ENCODE data around the gene CDKN2C.
"Not testable (repeated sequence)": the region's sequence is repeated elsewhere in the genome, so short reads cannot be mapped to it uniquely, and the experiment has no call there.

CDKN2C gene

GRCh38 chr1:50969611-50970508, at the start of gene CDKN2C:
CDKN2C (plus strand) TSS chr1:50970245; CDS start chr1:50970369, 124 bp downstream.
- intact Hi-C loops (cut with DNase I), result no loop called here
- DNase-seq, result peak; percentile 46 to 87 (median 74)

- intact Hi-C loops (cut with DNase I), result no loop called here
- DNase-seq, result no peak
These were observed 49.6 kb upstream of the CDKN2C start for GRCh38 chr1:50920409-50920808.

- intact Hi-C loops (cut with DNase I), result no loop called here
- no peak for DNase-seq
These were observed 49.0 kb upstream of the CDKN2C start for GRCh38 chr1:50921029-50921428.

- intact Hi-C loops (cut with DNase I), result no loop called here
- DNase-seq, result no peak
These were observed 46.5 kb upstream of the CDKN2C start for GRCh38 chr1:50923564-50923963.

DNA sequence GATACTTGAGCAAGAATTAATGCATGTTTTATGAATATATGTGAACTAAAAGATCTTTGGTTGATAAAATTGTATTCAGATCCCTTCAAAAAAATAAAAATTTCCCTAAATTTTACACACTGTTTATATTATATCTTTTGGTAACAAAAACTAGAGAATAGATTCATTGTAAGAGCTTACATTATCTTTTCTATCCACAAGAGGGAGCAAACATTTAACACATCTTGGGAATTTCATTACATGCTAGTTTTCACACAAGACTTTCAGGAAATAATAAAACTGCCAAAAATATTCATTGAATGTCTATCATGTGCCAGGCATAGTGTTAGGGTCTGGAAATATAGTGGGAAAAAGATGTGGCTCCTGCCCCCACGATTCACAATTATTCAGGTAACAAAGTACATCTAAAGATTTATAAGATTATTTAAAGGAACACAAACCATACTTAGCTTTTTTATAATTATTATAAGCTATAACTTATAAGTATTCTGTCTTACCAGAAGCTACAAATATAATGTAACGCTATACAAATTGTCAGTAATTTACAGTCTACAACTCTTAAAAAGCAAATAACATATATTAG, 40.6 kb upstream of the CDKN2C start:
- intact Hi-C loops (cut with DNase I), result no loop called here
- no peak for DNase-seq

- intact Hi-C loops (cut with DNase I), result no loop called here
- DNase-seq, result no peak
These were observed 39.9 kb upstream of the CDKN2C start for GRCh38 chr1:50930193-50930592.

DNA sequence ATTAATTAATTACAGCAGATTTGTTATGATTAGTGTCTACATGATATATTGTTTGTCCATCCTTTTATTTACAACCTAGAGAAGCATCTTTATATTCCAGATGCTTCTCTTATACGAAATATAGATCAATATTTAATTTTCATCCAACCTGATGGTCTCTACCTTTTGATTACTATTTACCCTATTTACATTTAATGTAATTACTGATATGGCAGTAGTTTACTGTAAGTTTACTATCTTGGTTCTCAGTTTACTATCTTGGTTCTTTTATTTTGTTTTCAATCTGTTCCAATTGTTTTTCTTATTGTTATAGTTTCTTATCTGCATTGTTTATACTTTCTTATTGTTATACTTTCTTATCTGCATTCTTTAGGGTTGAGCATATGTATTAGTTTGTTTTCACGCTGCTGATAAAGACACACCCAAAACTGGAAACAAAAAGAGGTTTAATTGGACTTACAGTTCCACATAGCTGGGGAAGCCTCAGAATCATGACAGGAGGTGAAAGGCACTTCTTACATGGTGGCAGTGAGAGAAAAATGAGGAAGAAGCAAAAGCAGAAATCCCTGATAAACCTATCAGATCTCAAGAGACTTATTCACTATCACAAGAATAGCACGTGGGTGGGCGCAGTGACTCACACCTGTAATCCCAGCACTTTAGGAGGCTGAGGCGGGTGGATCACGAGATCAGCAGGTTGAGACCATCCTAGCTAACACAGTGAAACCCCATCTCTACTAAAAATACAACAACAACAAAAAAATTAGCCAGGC, 38.9 kb upstream of the CDKN2C start:
- intact Hi-C loops (cut with DNase I), result no loop called here
- peak in 34 of 42 donors; percentile 4 to 71 (median 39) for DNase-seq

- intact Hi-C loops (cut with DNase I); DNase-seq: not testable (repeated sequence)
These were observed 38.0 kb upstream of the CDKN2C start for GRCh38 chr1:50932043-50932442.

- intact Hi-C loops (cut with DNase I); DNase-seq: not testable (repeated sequence)
These were observed 36.3 kb upstream of the CDKN2C start for GRCh38 chr1:50933770-50934169.

DNA sequence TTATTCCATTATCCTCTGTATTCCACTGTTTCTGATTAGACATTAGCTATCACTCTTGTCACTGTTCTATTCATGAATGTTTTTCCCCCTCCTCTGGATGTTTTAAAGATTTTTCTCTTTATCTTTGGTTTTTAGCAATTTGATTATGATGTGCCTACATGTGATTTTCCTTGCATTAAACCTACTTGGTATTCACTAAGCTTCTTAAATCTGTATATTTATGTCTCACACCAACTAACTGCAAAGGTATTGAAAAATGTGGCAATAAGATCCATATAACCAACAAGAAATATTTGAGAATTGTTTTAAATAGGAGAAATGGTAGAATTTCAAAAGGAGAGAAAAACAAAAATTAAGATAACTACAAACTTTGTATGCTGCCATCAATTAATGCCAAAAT, 35.2 kb upstream of the CDKN2C start:
- DNase-seq, result no peak
- intact Hi-C loops (cut with DNase I), result no loop called here

DNA sequence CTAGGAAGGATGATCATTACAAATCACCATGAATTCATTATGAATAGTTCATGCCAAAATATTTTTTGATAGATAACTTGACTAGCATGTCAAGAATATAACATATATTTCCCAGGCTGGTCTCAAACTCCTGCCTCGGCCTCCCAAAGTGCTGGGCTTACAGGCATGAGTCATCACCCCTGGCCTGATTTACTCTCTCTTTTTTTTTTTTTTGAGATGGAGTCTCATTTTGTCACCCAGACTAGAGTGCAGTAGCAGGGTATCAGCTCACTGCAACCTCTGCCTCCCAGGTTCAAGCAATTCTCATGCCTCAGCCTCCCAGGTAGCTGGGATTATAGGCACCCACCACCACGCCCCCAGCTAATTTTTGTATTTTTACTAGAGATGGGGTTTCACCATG, 34.8 kb upstream of the CDKN2C start:
- DNase-seq; intact Hi-C loops (cut with DNase I): not testable (repeated sequence)

GRCh38 chr1:50936321-50936720, 33.7 kb upstream of the CDKN2C start:
- DNase-seq, result no peak
- intact Hi-C loops (cut with DNase I), result no loop called here

- intact Hi-C loops (cut with DNase I), result no loop called here
- no peak for DNase-seq
These were observed 29.8 kb upstream of the CDKN2C start for GRCh38 chr1:50940291-50940690.

DNA sequence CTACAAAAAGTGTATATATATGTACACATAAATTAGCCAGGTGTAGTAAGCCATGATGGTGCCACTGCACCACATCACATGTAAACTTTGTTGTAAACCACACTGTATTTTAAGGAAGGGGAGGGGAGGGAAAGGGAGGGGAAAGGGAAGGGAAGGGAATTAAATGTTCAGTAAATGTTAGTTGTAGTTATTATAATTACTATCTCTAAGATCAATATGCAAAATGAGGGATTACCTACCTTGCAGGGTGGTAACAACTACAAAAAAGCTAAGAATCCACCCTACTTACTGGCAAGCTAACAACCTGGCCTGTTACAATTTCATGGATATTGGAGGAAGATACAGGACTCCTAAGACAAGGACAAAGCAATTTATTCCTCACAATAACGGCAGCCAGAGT, 27.7 kb upstream of the CDKN2C start:
- no peak for DNase-seq
- intact Hi-C loops (cut with DNase I), result no loop called here

DNA sequence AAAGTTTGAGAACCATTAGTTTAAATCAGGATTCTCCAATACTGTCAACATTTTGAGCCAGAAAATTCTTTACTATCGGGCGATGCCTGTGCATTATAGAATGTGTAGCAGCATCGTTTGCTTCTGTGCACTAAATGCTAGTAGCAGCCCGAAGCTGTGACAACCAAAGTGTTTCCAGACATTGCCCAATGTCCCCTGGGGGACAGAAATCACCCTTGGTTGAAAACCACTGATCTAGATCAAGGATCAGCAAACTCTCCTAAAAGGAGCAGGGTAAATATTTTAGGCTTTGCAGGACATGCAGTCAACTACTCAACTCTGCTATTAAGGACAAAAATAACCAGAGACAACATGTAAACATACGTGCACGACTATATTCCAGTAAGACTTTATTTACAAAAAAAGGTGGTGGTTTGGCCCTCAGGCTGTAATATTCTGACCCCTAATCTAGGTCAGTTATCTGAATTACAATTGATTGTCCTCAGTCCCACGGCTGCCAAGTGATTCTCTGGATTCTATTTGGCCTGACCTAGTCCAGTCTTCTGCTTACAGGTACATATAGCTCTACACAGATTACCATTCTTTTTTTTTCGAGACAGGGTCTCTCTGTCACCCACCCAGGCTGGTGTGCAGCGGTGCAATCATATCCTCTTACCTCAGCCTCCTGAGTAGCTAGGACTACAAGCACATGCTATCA, 20.6 kb upstream of the CDKN2C start:
- no peak for DNase-seq
- intact Hi-C loops (cut with DNase I), result no loop called here

GRCh38 chr1:50950396-50950795, 19.6 kb upstream of the CDKN2C start:
- no peak for DNase-seq
- intact Hi-C loops (cut with DNase I), result no loop called here

DNA sequence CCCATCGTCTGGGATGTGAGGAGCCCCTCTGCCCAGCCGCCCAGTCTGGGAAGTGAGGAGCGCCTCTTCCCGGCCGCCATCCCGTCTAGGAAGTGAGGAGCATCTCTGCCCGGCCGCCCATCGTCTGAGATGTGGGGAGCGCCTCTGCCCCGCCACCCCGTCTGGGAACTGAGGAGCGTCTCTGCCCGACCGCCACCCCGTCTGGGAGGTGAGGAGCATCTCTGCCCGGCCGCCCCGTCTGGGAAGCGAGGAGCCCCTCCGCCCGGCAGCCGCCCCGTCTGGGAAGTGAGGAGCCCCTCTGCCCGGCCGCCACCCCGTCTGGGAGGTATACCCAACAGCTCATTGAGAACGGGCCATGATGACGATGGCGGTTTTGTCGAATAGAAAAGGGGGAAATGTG, 17.5 kb upstream of the CDKN2C start:
- DNase-seq; intact Hi-C loops (cut with DNase I): not testable (repeated sequence)

GRCh38 chr1:50955116-50955515, 14.9 kb upstream of the CDKN2C start:
- intact Hi-C loops (cut with DNase I), result no loop called here
- no peak for DNase-seq

- intact Hi-C loops (cut with DNase I), result no loop called here
- DNase-seq, result peak in 29 of 42 donors; percentile 17 to 68 (median 42)
These were observed 10.6 kb upstream of the CDKN2C start for GRCh38 chr1:50959303-50959912.
